ENCODE measurements around the gene PCDHB6.
"Not testable (repeated sequence)": the region's sequence is repeated elsewhere in the genome, so short reads cannot be mapped to it uniquely, and the experiment has no call there.

The PCDHB6 gene

GRCh38 chr5:141149812-141150211 lies at the start of gene PCDHB6:
Gene PCDHB6, plus strand, starts transcription at chr5:141150057. Its CDS starts 201 bp downstream, at chr5:141150258.
- no peak for DNase-seq (ENCODE audit: low read depth in 2 of 2)

- peak; percentile 27 to 36 for DNase-seq (ENCODE audit: low read depth in 2 of 2)
These were observed 49.5 kb upstream of the PCDHB6 start, which contains the start of gene PCDHB3 for GRCh38 chr5:141100243-141100805. Gene PCDHB3, plus strand, starts transcription at chr5:141100473. Its CDS starts 177 bp downstream, at chr5:141100650.

GRCh38 chr5:141101059-141101458 lies 48.8 kb upstream of the PCDHB6 start:
- DNase-seq (ENCODE audit: low read depth in 2 of 2) = no peak

DNA sequence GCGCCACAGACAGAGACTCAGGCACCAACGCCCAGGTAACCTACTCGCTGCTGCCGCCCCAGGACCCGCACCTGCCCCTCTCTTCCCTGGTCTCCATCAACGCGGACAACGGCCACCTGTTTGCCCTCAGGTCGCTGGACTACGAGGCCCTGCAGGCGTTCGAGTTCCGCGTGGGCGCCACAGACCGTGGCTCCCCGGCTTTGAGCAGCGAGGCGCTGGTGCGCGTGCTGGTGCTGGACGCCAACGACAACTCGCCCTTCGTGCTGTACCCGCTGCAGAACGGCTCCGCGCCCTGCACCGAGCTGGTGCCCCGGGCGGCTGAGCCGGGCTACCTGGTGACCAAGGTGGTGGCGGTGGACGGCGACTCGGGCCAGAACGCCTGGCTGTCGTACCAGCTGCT lies 47.8 kb upstream of the PCDHB6 start:
- not testable (repeated sequence) for DNase-seq (ENCODE audit: low read depth in 2 of 2)

DNA sequence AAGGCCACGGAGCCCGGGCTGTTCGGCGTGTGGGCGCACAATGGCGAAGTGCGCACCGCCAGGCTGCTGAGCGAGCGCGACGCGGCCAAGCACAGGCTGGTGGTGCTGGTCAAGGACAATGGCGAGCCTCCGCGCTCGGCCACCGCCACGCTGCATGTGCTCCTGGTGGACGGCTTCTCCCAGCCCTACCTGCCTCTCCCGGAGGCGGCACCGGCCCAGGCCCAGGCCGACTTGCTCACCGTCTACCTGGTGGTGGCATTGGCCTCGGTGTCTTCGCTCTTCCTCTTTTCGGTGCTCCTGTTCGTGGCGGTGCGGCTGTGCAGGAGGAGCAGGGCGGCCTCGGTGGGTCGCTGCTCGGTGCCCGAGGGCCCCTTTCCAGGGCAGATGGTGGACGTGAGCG lies 47.4 kb upstream of the PCDHB6 start:
- DNase-seq (ENCODE audit: low read depth in 2 of 2) = not testable (repeated sequence)

GRCh38 chr5:141105350-141105749 lies 44.5 kb upstream of the PCDHB6 start:
- no peak for DNase-seq (ENCODE audit: low read depth in 2 of 2)

DNA sequence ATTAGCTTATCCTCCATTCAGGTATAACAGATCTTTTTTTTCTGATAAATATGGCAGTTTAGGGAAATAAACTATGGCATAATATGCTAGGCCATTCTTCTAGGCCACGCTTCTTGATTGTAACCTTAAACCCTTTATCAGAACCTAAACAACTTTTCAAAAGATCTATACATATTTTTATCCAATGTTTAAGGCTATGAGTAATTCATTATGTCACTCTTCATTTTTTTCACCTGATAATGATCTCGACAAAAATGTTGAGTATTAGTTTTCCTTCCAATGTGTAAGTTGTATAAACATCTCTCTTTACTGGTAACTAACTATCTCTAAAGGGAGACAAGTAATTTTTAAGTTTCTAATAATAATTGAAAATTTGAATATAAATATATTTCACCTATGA lies 30.6 kb upstream of the PCDHB6 start:
- no peak for DNase-seq (ENCODE audit: low read depth in 2 of 2)

- no peak for DNase-seq (ENCODE audit: low read depth in 2 of 2)
These were observed 28.3 kb upstream of the PCDHB6 start, which contains the start of gene PCDHB4 for GRCh38 chr5:141121563-141121962. Gene PCDHB4, plus strand, starts transcription at chr5:141121818. Its CDS starts 181 bp downstream, at chr5:141121999.

- DNase-seq (ENCODE audit: low read depth in 2 of 2) = no peak
These were observed 27.9 kb upstream of the PCDHB6 start for GRCh38 chr5:141121985-141122384.

- not testable (repeated sequence) for DNase-seq (ENCODE audit: low read depth in 2 of 2)
These were observed 26.3 kb upstream of the PCDHB6 start for GRCh38 chr5:141123396-141124135.

GRCh38 chr5:141127305-141127704 lies 22.6 kb upstream of the PCDHB6 start:
- DNase-seq (ENCODE audit: low read depth in 2 of 2) = no peak

GRCh38 chr5:141135030-141135717 lies 14.7 kb upstream of the PCDHB6 start, which contains the start of gene PCDHB5:
Gene PCDHB5, plus strand, starts transcription at chr5:141135206. Its CDS starts 229 bp downstream, at chr5:141135435.
- no peak for DNase-seq (ENCODE audit: low read depth in 2 of 2)

DNA sequence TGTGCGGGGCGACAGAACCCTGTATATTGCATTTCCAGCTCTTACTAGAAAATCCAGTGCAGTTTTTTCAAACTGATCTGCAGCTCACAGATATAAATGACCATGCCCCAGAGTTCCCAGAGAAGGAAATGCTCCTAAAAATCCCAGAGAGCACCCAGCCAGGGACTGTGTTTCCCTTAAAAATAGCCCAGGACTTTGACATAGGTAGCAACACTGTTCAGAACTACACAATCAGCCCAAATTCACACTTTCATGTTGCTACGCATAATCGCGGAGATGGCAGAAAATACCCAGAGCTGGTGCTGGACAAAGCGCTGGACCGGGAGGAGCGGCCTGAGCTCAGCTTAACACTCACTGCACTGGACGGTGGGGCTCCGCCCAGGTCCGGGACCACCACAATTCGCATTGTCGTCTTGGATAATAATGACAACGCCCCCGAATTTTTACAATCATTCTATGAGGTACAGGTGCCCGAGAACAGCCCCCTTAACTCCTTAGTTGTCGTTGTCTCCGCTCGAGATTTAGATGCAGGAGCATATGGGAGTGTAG lies 14.1 kb upstream of the PCDHB6 start:
- DNase-seq (ENCODE audit: low read depth in 2 of 2) = no peak

GRCh38 chr5:141137346-141137745 lies 12.5 kb upstream of the PCDHB6 start:
- not testable (repeated sequence) for DNase-seq (ENCODE audit: low read depth in 2 of 2)

DNA sequence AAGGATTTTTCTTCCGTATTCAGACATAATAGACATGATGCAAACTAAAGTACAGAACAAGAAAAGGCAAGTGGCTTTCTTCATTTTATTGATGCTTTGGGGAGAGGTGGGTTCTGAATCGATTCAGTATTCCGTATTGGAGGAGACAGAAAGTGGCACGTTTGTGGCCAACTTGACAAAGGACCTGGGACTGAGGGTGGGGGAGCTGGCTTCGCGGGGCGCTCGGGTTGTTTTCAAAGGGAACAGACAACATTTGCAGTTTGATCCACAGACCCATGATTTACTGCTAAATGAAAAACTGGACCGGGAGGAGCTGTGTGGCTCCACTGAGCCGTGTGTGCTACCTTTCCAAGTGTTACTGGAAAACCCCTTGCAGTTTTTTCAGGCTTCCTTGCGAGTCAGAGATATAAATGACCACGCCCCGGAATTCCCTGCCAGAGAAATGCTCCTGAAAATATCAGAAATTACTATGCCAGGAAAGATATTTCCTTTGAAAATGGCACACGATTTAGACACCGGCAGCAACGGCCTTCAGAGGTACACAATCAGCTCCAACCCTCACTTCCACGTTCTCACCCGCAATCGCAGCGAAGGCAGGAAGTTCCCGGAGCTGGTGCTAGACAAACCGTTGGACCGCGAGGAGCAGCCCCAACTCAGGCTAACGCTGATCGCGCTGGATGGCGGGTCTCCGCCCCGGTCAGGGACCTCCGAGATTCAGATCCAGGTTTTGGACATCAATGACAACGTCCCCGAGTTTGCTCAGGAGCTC lies 551 bp downstream of the PCDHB6 start:
- no peak for DNase-seq (ENCODE audit: low read depth in 2 of 2)

GRCh38 chr5:141150993-141151325 lies 1.1 kb downstream of the PCDHB6 start:
- DNase-seq (ENCODE audit: low read depth in 2 of 2) = no peak

DNA sequence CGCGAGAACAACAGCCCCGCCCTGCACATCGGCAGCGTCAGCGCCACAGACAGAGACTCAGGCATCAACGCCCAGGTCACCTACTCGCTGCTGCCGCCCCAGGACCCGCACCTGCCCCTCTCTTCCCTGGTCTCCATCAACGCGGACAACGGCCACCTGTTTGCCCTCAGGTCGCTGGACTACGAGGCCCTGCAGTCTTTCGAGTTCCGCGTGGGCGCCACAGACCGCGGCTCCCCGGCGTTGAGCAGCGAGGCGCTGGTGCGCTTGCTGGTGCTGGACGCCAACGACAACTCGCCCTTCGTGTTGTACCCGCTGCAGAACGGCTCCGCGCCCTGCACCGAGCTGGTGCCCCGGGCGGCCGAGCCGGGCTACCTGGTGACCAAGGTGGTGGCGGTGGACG lies 1.8 kb downstream of the PCDHB6 start:
- DNase-seq (ENCODE audit: low read depth in 2 of 2) = not testable (repeated sequence)

DNA sequence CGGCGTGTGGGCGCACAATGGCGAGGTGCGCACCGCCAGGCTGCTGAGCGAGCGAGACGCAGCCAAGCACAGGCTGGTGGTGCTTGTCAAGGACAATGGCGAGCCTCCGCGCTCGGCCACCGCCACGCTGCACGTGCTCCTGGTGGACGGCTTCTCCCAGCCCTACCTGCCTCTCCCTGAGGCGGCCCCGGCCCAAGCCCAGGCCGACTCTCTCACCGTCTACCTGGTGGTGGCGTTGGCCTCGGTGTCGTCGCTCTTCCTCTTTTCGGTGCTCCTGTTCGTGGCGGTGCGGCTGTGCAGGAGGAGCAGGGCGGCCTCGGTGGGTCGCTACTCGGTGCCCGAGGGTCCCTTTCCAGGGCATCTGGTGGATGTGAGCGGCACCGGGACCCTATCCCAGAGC lies 2.2 kb downstream of the PCDHB6 start:
- DNase-seq (ENCODE audit: low read depth in 2 of 2) = not testable (repeated sequence)

- no peak for DNase-seq (ENCODE audit: low read depth in 2 of 2)
These were observed 5.9 kb downstream of the PCDHB6 start for GRCh38 chr5:141155540-141156374.

DNA sequence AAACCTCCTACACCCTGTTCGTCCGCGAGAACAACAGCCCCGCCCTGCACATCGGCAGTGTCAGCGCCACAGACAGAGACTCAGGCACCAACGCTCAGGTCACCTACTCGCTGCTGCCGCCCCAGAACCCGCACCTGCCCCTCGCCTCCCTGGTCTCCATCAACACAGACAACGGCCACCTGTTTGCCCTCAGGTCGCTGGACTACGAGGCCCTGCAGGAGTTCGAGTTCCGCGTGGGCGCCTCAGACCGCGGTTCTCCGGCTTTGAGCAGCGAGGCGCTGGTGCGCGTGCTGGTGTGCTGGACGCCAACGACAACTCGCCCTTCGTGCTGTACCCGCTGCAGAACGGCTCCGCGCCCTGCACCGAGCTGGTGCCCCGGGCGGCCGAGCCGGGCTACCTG lies 7.5 kb downstream of the PCDHB6 start:
- DNase-seq (ENCODE audit: low read depth in 2 of 2) = not testable (repeated sequence)

GRCh38 chr5:141157901-141158300 lies 8.0 kb downstream of the PCDHB6 start:
- not testable (repeated sequence) for DNase-seq (ENCODE audit: low read depth in 2 of 2)

Measured in stimulated activated CD4-positive, alpha-beta T cell treated with anti-CD3 and anti-CD28 coated beads, Interleukin-15, amount 100 ng/mL, for 48 hours (primary cell).